Stimulated activated CD4-positive, alpha-beta T cell treated with anti-CD3 and anti-CD28 coated beads, Interleukin-2, amount 100 ng/mL, for 48 hours (primary cell): ENCODE data around the gene CAMTA1.

Experiments
- DNase-seq, 2 donors: peaks; one replicate each; pipeline ENCODE4 v3.0.0-alpha.2; 2020

The CAMTA1 gene

DNA sequence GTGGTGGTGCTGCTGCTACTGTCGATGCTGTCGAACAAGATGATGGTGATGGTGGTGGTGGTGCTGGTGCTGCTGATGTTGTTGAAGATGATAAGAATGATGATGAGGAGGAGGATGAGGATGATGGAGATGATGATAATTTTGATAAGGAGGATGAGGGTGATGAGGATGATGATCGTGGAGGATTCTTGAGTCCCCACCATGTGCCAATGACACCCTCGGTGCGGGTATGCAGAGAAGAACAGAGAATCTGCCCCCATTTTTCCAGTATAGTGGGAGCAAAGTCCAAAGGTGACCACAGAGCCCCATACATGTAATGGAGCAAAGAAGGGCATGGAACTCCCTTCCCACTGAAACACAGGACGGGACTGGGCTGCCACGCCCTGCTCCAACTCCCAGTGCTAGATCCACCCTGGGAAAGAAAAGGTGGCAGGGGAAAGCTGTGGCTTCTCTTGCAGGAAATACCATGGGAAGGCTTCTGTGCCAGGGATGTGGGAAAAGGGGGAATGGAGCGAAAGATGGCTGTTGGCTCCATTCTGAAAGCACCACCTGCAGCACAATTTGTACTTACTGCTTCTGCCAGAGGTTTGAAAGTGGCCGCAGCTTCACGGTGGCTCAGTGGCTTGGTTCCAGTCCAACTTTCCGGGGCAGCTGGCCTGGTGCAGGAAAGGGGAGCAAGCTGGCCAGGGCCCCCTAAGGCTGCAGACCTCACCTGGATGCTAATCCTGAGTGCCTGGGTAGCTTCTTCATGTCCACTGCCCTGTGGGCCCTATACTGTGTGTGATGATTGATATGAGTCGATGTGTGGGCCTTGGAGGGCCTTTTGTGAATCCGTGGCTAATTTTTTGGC is 598.6 kb downstream of the CAMTA1 start:
- no peak for DNase-seq

DNA sequence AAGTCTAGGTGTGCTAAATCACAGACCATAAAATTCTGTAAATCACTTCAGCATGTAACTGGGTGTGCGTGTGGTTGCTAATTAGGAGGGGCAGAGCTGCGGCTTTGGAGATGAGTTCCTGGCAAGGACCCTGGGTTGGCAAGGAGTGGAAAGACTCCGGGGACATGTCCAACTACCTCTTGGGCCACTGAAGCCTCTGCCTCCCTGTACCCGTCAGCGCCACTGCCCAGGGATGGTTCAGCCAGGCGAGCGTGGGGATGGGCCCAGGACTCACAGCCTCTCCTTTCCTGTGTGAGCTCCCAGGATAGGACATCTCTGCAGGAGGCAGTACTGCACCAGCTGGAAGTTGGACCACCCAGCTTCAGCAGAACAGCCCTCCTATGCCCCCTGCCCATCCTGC is 599.4 kb downstream of the CAMTA1 start:
- DNase-seq: no peak

DNA sequence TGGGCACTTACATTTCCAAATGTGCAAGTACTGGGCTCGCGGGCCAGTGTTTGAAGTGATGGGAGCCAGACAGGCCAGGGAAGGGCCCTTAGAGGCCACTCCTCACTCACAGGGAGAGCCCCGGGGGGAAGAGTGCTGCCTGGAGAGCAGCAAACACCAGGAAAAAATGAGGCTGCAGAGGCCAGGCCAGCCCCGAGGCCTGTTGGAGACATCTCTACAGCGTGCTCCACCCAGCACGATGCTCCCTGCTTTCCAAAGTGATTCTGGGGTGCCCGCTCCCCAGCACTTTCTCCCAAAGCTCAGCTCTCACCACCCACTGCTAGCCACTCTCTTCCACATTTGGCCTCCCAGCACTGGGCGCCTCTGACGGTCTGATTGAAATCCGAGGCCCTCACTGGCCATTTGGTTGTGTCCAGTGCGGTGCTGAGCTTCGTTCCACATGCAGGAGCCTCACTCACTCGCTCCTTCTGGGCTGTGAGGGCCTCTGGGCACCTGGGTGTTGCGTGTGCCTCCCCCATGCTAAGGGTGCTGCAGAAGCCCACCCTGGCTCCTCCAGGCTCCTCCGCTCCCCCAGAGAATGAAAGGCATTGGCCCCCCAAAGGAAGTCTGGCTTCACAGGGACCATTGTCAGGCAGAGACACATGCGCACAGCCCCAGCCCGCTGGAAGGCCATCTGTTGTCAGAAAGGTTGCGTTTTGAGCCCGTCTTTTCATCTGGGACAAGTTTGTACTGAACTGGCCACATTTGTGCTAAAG is 600.4 kb downstream of the CAMTA1 start:
- no peak for DNase-seq

DNA sequence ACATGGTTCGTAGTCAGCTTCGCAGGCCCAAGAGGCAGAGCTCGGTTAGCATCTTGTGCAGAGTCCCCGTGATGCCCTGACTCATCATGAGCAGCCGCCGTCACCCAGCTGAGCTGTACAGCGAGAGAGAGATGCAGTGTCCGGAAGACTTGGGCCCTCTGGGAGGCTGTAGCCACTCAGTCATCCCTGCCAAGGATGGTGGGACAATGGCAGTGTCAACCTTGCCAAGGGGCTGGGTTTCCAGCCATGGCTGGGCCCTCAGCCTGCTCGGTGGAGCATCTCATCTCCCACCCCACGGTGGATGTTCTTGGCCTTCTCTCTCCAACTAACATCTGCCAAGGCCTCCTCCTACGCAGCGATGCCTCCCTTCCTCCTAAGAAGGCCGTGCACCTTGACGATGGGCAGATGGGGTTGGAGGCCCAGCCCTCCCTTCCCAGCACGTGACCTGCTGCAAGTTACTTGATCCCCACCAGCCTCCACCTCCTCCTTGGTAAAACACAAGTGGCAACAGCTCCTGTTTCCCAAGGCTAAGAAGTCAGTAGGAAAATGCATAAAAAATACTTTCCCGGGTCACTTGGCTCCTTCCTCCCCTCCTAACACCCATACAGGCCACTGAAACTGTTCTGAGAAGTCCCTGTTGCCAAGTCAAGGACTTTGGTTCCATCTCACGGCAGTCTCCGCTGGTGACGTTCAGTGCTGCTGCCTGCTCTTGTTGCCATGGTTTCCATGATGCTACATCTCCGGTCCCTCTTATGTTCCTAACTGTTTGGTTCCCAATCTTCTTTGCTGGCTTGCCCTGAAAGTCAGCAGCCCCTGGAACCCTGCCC is 601.2 kb downstream of the CAMTA1 start:
- no peak for DNase-seq

DNA sequence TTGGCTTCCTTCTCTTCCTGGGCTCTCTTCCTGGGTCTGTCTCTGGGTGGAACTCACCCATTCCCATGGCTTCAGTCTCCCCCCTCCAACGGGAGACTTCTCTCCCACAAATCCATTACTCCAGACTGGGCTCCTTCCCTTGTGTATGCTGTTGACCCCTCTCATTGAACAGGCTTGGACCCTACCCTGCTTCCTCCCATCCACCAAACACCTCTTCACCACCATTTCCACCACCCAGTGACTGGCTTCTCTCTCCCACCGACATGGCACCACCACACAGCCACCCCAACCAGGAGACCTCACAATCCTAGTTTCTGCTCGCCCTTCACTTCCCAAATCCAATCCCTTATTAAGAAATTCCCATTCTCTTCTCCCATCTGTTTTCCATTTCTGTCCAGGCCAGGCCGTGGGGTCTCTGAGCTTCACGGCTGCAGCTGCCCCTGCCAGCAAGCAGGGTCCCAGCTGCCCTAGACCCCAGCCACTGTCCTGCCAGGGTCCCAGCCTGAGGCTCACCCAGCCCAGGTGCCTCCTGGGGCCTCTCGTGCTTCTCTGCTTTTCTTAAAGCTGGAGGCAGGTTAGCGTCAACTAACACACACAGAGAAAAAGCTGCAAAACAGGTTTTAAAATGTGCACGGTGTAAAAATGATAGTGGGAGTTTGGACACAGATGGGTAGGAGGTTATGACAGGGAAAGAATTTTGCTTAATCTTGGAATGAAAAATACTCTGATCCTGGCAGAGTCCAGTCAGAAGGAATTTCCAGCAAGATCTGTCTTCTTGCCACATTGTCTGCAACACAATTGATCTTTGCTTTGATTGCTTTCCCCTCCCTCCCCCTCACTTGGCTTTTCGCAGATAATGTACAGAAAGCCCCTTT is 602.0 kb downstream of the CAMTA1 start:
- no peak for DNase-seq

DNA sequence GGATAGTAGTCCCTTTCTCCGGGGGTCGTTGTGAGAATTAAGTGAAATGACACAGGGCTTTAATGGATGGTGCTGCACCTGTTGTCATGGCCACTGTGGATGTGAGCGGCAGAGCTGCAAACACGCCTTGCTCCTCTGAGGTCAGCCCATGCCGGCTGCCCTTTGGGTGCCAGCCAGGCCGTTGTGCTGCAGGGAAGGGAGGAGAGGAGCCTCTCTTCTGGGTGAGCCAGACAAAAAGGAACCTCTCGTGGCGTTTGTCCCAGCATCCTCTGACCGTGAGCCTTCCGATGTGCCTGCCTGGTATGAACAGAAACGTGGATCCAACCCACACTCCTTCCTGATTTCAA is 602.9 kb downstream of the CAMTA1 start:
- no peak for DNase-seq

DNA sequence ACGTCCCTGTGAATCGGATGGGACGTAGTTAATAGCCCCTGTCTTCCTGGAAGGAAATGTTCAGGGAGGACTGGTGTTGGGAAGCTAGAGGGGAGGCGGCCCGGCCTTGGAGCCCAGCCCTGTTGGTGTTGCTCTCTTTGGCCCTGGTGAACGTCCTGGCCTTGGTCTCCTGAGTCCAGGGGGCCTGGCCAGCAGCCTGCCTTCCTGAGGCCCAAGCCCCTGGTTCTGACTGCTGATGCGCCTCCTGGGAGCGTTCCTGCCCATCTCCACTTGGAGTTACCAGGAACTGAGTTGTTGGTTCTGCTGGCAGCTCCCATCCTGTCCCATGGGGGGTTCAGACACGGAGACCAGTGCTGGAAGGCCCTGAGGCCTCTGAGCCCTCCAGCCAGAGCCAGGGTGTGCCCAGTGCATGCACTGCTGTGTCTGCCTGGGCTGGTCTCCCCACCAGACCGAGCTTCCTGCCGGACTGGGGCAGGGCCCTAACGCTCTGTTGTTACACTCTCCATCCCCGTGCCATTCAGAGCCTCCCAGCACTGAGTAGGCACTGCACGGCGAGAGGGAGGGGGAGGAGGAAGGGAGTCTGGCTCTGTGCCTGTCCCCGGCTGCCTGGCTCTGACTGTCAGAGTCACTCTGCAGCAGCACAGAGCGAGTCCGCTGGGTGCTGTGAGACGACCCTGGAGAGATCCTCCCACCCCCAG is 603.4 kb downstream of the CAMTA1 start:
- no peak for DNase-seq

DNA sequence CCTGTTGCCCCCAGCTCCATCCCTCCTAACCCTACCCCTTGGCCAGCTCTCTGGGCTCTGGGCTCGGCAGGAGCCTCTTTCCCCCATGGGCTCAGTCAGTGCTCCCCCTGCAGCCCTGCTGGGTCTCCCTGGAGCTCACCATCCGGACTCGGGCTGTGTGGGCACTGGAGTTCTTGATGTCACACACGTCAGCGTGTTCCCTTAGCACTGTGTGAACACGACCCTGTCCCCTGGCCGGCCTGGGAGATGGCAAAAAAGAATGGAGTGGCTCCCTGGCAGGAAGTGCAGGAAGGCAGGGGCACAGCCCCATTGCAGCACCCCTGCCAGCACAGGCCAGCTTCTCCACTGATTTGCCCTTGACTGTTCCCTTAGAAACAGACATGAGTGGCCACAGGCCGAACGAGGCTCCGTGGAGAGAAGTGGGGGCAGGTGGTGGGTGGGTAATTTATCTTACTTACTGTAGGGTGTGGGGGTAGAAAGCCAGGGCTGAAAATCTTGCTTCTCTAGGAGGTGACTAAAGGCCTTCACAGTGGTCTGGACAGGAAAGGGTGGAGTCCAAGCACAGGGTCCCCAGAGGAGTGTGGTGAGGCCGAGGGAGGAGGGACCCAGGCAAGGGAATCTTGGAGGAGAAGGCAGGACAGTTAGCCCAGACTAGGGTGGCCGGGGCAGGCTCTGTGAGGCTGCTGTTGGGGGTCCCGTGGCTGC is 604.1 kb downstream of the CAMTA1 start:
- no peak for DNase-seq

DNA sequence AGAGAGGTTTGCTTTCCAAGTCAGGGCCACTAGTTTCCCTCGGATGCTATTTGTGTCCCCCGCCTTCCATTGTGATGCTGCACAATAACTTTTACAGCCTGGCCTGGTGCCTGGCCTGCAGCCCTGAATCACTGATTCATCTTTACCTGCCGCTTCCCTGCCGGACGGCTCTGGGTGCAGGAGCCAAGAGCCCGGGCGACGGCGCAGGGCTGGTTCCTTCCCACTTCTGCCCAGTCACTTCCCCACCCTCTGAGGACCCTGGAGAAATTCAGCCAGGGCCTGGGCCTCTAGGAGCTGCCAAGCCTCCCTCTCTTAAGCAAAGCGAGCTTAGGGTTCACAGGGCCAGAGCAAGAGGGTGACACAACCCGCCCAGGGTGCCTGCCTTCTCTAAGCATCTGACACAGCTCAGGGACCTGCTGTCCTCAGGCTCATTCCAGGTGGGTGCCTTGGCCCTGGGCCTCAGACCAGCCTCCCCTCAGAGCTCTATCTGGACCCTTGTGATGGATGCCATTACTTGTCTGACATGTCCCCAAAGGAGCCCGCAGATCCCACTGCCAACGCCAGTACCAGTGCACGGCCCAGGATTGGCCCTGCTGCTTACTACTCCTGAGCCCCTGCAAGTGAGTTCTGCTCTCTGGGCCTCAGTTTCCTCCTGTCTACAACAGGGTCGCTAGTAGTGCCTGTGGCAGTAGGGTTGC is 604.8 kb downstream of the CAMTA1 start:
- no peak for DNase-seq

DNA sequence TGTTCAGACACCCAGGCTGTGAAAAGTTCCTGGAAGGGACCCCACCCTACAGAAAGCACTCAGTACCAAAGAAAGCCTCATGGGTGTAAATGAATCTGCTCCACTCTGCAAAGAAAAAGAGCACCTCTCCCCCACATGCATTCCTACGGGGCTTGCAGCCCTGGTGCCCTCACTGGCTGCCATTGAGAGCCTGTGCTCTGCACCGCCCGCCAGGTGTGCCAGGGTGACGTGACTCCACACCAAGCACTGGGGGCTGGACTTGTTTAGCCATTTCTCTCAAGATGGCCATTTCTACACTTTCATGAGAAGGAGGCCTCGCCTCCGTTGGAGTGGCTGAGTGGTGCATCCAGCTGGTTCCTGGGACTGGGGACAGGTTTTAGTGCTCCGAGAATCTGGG is 605.3 kb downstream of the CAMTA1 start:
- no peak for DNase-seq

DNA sequence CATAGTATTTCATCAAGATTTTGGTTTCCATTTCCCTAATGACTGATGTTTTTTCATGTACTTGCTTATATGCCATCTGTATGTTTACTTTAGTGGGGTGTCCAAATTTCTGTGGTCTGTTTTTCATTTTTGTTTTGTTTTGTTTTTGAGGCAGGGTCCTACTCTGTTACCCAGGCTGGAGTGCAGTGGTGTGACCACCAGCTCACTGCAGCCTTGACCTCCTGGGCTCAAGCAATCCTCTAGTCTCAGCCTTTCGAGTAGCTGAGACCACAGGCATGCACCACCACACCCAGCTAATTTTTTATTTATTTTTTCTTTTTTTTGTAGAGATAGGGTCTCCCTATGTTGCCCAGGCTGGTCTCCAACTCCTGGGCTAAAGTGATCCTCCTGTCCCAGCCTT is 607.9 kb downstream of the CAMTA1 start:
- no peak for DNase-seq

DNA sequence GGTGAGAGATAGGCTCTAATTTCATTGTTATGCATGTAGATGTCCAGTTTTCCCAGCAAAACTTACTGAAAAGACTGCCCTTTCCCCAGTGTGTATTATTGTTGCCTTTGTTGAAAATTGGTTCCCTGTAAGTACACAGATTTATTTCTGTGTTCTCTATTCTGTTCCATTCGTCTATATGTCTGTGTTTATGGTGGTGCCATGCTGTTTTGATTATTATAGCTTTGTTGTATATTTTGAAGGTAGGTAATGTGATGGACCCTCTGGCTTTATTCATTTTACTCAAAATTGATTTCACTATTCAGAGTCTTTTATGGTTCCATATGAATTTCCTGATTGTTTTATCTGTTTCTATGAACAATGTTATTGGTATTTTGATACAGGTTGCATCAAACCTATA is 610.0 kb downstream of the CAMTA1 start:
- no peak for DNase-seq

DNA sequence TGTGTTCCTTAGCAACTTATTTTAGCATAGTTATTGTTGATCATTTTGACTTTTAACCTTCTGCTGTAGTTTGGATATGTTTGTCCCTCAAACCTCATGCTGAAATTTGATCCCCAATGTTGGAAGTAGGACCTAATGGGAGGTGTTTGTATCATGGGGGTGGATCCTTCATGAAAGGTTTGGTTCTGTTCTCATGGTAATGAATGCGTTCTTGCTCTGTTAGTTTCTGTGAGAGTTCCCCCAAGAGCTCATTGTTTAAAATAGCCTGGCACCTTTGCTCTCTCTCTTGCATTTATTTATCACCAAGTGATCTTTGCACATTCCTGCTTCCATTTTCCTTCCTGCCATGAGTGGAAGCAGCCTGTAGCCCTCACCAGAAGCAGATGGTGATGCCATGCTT is 613.7 kb downstream of the CAMTA1 start:
- DNase-seq: no peak

DNA sequence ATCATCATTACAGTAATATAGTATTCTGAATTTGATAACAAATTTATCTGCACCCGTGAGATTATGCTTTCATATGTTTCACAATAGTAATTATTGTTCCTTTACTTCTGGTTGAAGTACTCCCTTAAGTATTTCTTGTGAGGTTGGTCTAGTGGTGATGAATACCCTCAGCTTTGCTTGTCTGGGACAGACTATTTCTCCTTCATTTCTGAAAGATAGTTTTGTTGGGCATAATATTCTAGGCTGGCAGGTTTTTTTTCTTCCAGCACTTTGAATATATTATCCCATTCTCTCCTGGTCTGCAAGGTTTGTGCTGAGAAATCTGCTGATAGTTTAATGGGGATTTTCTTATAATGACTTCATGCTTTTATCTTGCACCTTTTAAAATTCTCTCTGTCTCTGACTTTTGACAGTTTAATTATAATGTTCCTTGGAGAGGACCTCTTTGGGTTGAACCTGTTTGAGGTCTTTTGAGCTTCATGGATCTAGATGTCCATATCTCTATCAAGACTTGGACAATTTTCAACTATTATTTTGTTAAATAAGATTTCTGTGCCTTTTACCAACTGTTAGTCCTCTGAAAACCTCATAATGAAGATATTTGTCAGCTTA is 614.4 kb downstream of the CAMTA1 start:
- no peak for DNase-seq

DNA sequence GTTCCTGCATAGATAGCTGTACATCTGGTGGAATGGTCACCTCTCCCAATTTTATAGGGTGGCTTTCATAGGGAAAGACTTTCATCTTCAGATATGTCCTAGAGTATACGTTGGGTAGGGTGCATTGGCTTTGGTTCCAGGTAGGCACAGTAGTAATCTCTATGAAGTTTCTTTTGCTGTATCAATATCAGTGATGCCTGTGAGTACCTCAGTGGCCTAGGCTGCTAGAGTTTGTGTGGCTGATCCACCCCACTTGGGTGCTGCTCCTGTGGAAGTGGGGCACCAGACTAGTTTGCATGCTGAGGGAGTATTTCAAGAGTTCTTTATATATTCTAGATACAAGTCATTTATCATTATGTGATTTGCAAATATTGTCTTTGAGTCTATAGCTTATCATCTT is 615.3 kb downstream of the CAMTA1 start:
- DNase-seq: no peak

DNA sequence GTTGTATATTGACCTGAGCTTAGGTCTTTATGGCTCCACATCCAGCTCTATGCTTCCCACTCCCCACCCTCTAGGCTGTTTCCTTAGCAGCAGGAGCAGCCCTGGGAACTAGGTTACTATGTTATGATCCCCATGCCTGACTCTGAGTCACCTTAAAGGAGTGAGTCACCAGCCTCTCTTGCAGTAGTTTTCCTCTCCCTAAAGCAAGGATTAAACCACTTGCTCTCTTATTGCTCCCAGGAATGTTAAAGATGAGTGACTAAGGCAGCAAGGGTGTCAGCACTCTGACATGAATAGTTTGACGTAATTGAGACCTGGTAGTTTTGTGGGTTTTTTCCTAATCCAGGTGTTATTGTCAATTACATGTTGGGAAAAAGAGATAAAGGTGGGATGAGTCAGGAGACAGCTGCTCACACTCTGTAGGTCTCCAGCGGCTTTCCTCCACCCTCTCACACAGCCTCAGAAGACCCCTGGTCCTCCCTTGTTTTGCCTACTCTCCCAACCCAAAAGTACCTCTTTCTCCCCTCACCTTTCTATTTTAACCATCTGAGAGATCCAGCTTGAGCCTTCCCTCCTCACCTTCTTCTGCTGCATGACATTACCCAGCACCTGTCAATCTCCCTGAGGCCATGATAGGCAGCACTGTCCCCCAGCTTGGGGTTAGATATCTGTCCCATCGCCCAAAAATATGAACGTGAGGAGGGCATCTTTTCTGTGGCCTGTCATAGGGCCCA is 616.7 kb downstream of the CAMTA1 start:
- DNase-seq: no peak

DNA sequence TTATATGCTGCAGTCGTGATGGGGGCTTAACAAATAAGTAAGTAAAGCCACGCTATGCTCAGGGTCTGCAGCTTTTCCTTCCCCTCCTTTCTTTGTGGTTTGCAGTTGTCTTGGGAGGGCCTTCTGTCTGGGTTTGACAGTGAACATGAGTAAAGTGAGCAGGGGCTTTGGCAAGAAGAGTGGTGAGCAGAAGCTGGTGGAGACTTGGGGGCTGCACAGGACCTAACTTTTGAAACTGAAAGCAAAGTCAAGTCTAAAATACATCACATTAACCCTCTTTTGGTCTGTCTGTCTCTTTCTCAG is 617.2 kb downstream of the CAMTA1 start:
- no peak for DNase-seq

DNA sequence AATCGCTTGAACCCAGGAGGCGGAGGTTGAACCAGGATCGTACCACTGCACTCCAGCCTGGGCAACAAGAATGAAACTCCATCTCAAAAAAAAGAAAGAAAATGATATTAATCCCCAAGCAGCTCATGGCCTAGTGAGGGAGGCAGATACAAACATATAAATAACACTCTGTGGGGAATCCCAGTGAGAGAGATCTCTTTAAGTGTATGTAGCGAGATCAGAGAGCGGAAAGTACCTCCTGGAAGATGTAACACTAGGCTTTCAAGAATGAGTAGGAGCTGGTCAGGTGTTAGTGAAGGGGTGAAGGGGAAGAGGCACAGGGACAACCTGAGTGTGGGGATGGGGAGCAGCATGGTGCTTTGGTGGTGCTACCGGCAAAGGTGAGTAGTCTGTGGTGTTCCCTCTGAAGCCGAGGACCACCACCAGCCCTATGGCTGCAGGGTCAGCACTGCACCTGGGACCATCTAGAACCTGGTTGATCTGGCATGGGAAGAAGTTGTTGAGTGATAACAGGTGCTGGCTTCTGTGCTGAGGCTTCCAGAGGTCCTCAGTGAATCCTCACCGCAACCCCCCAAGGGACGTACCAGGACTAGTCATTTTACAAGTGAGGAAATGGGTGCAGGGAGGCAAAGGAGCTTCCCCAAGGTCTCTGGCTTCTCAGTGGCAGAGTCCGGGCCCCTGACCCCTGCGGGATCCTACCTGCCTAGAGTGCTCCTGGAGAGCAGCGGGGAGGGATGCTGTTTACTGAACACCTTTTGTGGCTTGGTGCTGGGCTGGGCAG is 618.2 kb downstream of the CAMTA1 start:
- DNase-seq: no peak
